Measurements from ENCODE around the gene MICU2.

MICU2 gene

DNA sequence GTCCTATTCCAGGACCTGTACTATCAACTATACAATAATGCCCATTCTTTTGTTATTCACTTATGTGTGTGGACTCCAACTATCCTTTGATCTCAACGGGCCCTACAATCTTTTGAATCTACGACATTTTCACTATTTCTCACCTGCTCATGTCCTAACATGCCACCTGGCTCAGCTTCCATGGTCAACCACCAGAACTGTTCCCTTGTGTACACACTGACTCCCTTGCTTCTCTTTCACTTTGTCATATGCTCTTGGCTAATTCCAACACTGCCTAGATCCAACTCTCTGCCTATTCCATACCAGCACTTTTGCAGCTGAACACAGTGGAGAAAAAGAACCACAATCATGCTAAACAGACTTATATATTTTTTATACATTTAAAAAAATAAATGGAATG, 53.1 kb downstream of the MICU2 start:
- H3K4me3 ChIP-seq, result no peak overlapping the region
- H3K27ac ChIP-seq, result no peak overlapping the region

- no peak overlapping the region for H3K27ac ChIP-seq
- no peak overlapping the region for H3K4me3 ChIP-seq
These were observed 54.3 kb downstream of the MICU2 start for GRCh38 chr13:21549633-21550032.

DNA sequence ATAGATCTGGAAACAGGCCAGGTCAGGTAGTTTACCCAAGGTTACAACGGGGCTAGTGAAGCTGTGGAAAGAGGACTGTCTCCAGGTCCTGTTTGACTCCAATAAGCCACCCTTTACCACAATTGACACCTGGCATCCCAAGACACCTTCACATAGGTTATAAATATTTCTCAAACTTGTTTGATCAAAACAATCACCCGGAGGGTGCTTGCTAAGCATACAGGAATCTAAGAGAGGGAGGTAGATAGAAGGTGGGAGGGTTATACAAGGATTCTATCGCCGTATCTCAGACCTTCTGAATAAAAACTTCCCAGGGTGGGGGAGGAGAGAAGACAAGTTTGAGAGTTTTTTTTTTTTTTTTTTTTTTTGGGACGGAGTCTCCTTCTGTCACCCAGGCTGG, 55.4 kb downstream of the MICU2 start:
- Histone ChIP-seq H3K27ac (no peak overlapping the region), H3K4me3 (no peak overlapping the region)

- H3K27ac ChIP-seq, result no peak overlapping the region
- H3K4me3 ChIP-seq, result no peak overlapping the region
These were observed 57.6 kb downstream of the MICU2 start for GRCh38 chr13:21546372-21546771.

DNA sequence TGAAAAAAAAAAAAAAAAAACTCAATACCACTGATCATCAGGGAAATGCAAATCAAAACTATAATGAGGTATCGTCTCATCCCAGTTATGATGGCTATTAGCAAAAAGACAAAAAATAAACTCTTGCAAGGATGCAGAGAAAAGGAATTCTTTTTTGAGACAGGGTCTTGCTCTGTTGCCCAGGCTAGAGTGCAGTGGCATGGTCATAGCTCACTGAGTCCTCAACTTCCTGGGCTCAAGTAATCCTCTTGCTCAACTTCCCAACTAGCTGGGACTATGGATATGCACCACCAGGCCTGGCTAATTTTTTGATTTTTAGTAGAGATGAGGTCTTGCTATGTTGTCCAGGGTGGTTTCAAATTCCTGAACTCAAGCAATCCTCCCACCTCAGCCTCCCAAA, 59.5 kb downstream of the MICU2 start:
- Histone ChIP-seq H3K27ac (no peak overlapping the region), H3K4me3 (no peak overlapping the region)

DNA sequence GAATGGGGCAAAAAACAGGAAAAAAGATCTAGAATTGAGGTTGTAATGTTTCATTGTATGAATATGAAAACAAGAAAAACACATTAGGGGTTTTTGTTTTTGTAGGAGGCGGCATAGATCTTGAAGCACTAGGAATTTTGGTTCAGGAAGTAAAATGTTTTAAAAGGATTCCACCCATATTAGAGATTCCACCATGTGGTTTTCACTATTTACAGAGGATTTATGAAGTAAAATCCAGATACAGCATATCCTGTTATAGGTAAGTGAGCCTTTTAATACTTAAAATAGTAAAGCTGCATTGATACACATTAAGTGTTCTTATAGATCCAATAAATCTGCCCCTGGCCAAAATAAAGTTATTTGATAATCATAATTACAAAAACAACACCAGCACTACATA, 61.4 kb downstream of the MICU2 start:
- H3K4me3 ChIP-seq, result no peak overlapping the region
- no peak overlapping the region for H3K27ac ChIP-seq

- Histone ChIP-seq H3K4me3 (no peak overlapping the region), H3K27ac (no peak overlapping the region)
These were observed 62.0 kb downstream of the MICU2 start for GRCh38 chr13:21541980-21542379.

- H3K4me3 ChIP-seq, result no peak overlapping the region
- no peak overlapping the region for H3K27ac ChIP-seq
These were observed 62.7 kb downstream of the MICU2 start for GRCh38 chr13:21541271-21541670.

DNA sequence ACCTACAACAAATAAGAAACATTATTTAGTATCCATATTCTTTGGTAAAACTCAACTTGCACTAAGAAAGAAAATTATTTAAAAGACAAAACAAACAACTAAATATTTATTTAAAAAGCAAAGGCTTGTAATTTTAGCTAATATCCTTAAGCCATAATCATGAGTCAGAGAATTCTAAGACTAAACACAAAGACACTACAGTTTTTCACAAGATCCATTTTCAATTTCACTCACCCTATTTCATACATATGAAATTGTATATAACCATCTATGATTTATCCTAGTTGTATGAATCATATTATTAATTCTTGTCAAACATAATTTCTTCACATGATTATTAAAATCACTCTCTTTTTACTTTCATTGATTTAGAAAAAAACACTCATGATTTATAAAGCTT, 64.3 kb downstream of the MICU2 start:
- Histone ChIP-seq H3K4me3 (no peak overlapping the region), H3K27ac (no peak overlapping the region)

DNA sequence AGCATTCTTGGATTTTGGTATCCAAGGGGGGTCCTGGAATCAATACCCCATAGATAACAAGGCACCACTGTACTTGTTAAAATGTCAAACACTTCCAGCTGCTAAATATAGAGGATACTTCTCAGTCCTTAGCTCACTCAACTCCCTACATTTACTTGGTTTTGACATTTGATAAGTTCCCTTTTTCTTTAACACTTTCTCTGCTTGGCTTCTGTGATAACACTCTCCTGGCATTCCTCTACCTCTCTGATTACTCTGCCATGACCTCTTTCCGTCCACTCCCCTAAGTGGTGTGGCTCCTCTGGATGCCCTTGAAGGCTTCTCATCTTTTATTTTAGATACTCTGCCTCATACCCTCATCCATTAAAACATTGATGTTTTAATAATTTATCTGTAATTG, 65.2 kb downstream of the MICU2 start:
- no peak overlapping the region for H3K4me3 ChIP-seq
- H3K27ac ChIP-seq, result no peak overlapping the region

- Histone ChIP-seq H3K27ac (no peak overlapping the region), H3K4me3 (no peak overlapping the region)
These were observed 65.7 kb downstream of the MICU2 start for GRCh38 chr13:21538280-21538679.

GRCh38 chr13:21537105-21537504, 66.9 kb downstream of the MICU2 start:
- Histone ChIP-seq H3K27ac (no peak overlapping the region), H3K4me3 (no peak overlapping the region)

GRCh38 chr13:21534760-21535159, 69.2 kb downstream of the MICU2 start:
- Histone ChIP-seq H3K27ac (no peak overlapping the region), H3K4me3 (no peak overlapping the region)

GRCh38 chr13:21531455-21531854, 72.5 kb downstream of the MICU2 start:
- Histone ChIP-seq H3K27ac (no peak overlapping the region), H3K4me3 (no peak overlapping the region)

- H3K27ac ChIP-seq, result no peak overlapping the region
These were observed 73.3 kb downstream of the MICU2 start for GRCh38 chr13:21530656-21531055.

DNA sequence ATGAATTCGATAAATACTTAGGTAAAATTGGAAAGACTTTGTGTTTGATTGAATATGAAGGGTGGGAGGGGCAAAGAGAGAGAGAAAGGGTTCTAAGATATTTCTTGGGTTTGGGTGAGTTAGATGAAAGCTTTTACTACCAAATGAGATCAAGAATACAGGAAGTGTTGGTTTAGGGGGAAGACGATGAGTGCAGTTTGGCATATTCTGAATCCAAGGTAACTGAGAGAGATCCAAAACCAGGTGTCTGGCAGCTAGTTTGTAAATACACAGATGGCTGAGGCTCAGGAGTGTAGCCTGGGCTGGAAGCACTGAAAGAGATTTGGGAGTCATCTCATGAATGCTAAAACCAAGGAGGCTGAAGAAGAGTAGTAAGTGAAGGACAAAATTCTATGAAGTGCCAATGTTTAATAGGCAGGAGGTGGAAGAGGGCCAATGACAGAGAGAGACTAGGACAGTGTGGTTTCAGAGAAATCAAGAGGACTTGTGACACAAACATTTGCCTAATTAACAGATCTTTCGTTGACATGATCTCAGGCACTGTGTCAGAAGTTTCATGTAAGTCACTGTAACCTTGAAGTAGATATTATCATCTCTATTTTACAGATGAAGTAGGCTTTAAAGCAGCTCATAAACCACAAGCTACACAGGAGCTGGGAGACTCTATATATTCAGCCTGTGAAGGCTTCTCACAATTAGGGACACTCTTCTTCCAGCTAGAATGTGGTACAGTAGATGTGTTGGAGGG, 74.7 kb downstream of the MICU2 start:
- Histone ChIP-seq H3K27ac (no peak overlapping the region), H3K4me3 (no peak overlapping the region)

More at GRCh38 chr13:21530656-21531055, 73.3 kb downstream of the MICU2 start:
- no peak overlapping the region for H3K4me3 ChIP-seq

- H3K27ac ChIP-seq, result no peak overlapping the region
These were observed 75.4 kb downstream of the MICU2 start for GRCh38 chr13:21528616-21529015.

GRCh38 chr13:21526707-21527540, 77.0 kb downstream of the MICU2 start:
- H3K4me3 ChIP-seq, result no peak overlapping the region
- H3K27ac ChIP-seq, result no peak overlapping the region

More at GRCh38 chr13:21528616-21529015, 75.4 kb downstream of the MICU2 start:
- H3K4me3 ChIP-seq, result no peak overlapping the region

- Histone ChIP-seq H3K4me3 (no peak overlapping the region), H3K27ac (no peak overlapping the region)
These were observed 81.1 kb downstream of the MICU2 start for GRCh38 chr13:21522847-21523246.

DNA sequence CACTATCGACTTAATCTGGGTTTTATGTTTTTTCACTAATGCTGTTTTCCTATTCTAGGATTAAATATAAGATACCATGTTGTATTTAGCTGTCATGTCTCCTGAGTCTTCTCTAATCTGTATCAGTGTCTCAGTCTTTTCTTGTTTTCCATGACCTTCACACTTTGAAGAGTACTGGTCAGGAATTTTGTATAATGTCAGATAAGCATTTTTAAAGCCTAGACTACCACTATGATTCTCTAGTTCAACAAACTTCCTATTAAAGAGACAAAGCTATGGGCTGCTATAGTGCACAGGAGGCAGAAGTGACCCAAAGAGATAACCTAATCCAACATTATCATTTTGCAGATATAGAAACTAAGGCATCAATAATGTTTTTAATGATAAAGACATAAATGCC, 81.8 kb downstream of the MICU2 start:
- Histone ChIP-seq H3K4me3 (no peak overlapping the region), H3K27ac (no peak overlapping the region)

- H3K27ac ChIP-seq, result no peak overlapping the region
- no peak overlapping the region for H3K4me3 ChIP-seq
These were observed 85.3 kb downstream of the MICU2 start for GRCh38 chr13:21518617-21519144.

Data from skin epidermis (tissue), 12 donors.